GM12873 (cell line): Measurements from ENCODE around the gene KCMF1.

Source experiments
- CTCF ChIP-seq: IDR thresholded peaks from 2 replicates; pipeline ENCODE4 v1.5.1; 2012; ENCODE audit warnings: low read depth, mild to moderate bottlenecking, moderate library complexity, low read length, control low read depth; ENCODE audit not compliant: insufficient read depth; ENCODE audit errors: missing control alignments

Gene KCMF1

GRCh38 chr2:85034158-85034557, 63.2 kb downstream of the KCMF1 start:
- TF ChIP-seq CTCF = no peak

DNA sequence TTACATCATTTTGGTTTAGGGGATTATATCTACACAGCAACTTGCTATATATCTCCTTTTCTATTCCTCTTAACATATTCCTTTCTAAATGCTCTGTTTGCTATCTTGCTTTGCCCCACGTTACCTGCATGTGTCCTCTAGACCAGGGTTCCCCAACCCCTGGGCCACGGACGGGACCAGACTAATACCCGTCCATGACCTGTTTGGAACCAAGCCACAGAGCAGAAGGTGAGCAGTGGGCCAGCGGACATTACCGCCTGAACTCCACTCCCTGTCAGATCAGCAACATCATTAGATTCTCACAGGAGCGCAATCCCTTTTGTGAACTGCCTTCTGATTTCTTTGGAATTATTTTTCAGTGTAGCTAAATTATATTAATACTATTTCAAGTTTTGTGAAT, 66.7 kb downstream of the KCMF1 start:
- no peak for TF ChIP-seq CTCF

- no peak for TF ChIP-seq CTCF
Measured at GRCh38 chr2:85042330-85042729, 71.4 kb downstream of the KCMF1 start.

DNA sequence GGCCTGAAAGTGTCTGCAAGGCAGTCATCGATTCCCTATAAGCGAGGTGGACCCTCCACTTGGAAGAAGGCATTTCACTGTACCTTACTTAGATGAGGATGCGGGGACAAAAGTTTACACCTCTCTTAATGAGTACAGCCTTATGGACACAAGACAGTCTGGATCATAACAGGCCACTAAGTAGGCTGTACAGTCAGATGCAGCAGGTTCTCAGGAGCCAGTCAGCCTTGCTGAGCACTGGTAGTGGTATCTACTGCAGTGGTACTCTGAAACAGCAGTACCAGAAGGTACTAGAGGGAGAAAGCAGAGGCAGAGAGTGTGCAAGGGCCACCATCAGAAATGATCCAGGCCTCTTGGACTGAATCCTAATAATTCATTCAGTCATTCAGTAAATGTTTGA, 77.6 kb downstream of the KCMF1 start:
- no peak for TF ChIP-seq CTCF

GRCh38 chr2:85049236-85049635, 78.3 kb downstream of the KCMF1 start:
- TF ChIP-seq CTCF = no peak

DNA sequence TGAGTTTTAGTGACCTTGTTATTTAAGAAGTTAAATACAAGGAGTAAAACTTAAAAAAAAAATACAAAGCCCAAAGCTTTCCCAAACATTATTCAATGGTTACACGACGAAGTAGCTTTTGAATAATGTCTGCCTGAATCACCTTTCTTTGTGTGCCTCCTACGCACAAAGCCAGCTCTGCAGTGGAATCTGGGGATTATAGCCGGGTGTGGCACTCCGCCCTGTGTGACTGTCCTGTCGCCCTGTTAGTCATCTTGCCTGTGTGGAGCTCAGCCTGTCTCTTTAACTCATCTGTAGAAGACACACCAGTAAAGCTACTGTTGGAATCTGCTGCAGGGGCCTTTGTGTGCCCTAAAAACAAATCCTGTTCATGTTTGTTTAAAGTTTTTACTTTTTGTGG, 82.8 kb downstream of the KCMF1 start:
- no peak for TF ChIP-seq CTCF

DNA sequence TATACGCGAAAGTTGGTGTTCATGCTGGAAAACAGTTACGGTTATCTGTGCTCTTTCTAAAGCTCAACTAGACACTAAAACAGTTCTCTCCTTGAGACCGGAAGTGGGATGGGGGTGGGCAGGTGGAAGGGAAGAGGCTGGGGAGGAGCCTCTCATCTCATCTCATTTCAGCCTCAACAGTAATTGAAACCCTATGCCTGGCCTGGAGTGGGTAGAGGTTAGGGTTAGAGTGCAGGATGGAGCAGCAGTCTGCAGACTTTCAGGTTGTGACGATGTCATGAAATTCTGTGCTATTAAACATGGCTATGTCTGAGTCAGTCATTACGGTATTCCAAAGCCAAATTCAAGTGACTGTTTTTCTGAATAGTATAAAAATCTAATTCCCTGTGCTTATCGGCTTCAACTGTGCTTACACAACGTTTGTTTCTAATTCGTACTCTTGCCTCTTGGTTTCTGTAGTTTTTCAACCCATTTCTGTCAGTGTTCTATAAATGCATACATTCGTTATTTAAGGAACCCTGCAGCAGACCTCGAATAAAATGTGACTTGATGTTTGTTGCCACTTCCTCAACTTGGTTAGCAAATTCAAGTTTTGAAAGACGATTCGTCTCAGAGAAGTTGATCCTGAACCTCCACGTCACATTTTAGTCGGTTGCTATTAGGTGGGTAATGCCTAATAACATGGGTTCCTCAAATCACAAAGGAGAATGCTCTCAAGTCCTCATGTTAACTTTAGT, 86.4 kb downstream of the KCMF1 start:
- TF ChIP-seq CTCF = no peak
